H1 (cell line): Measurements from ENCODE around the gene MSI1. TPM values are rescaled to one million over a fixed set of nuclear protein-coding genes. Genes with fewer than 3 reads are reported as not detected.

ENCODE experiments used
- CTCF ChIA-PET: fragments of 300-600 bp; sonication (Branson Sonifier 250); formaldehyde crosslinking; loops from one replicate; lab custom pipeline; 2021; ENCODE audit not compliant: partially characterized antibody; lab: Charles Lee
- POLR2A ChIA-PET: fragments of 300-600 bp; sonication (Branson Sonifier 250); formaldehyde crosslinking; loops from one replicate; lab custom pipeline; 2021; ENCODE audit warnings: inconsistent platforms; ENCODE audit not compliant: partially characterized antibody; lab: Charles Lee
- DNase-seq, 2 experiments: peaks; one replicate each; pipeline versions ENCODE4 v3.0.0 to v3.0.0-alpha.2; 2010 to 2022; ENCODE audit warnings: low spot score in 2 of 2, low read depth in 1 of 2, mixed read lengths in 1 of 2
- FAIRE-seq: peaks from 2 replicates; lab custom pipeline; 2011; peaks lifted over from hg19 to GRCh38; lab: Jason Lieb, UNC
- H2AFZ ChIP-seq: 2 replicates; pipeline ENCODE4 v1.8.1; 2012; ENCODE audit warnings: low read length, inconsistent platforms
- H2AK5ac ChIP-seq: 2 replicates; pipeline ENCODE4 v1.6.1; 2013; ENCODE audit warnings: low read depth, low read length
- H2BK120ac ChIP-seq: replicated peaks from 2 replicates; pipeline ENCODE3; 2013; ENCODE audit warnings: low read depth, low read length, inconsistent platforms
- H2BK12ac ChIP-seq: 2 replicates; pipeline ENCODE4 v1.6.1; 2013; ENCODE audit warnings: low read depth, low read length
- H2BK15ac ChIP-seq: 2 replicates; pipeline ENCODE4 v1.6.1; 2013; ENCODE audit warnings: low read length
- H2BK20ac ChIP-seq: 2 replicates; pipeline ENCODE4 v1.6.1; 2013; ENCODE audit warnings: low read length
- H2BK5ac ChIP-seq: 2 replicates; pipeline ENCODE4 v1.6.1; 2013; ENCODE audit warnings: low read depth, low read length
- H3K14ac ChIP-seq: 2 replicates; pipeline ENCODE4 v1.6.1; 2013; ENCODE audit warnings: inconsistent platforms; ENCODE audit not compliant: insufficient read length
- H3K18ac ChIP-seq: 2 replicates; pipeline ENCODE4 v1.6.1; 2013; ENCODE audit warnings: low read length; ENCODE audit errors: extremely low read depth
- H3K23ac ChIP-seq: 2 replicates; pipeline ENCODE4 v1.6.1; 2013; ENCODE audit warnings: inconsistent platforms; ENCODE audit not compliant: insufficient read length
- H3K23me2 ChIP-seq: 2 replicates; pipeline ENCODE4 v1.6.1; 2013; ENCODE audit warnings: low read depth, low read length
- H3K27ac ChIP-seq: 2 replicates; pipeline ENCODE4 v1.6.1; 2011; ENCODE audit warnings: low read depth, low read length, inconsistent platforms
- H3K27me3 ChIP-seq, 4 experiments: replicated peaks in 1 of 4; 1 replicate in 1 of 4; 2 replicates in 3 of 4; pipeline versions ENCODE4 v1.6.1 to v1.8.1; 2011 to 2013; ENCODE audit warnings: low read length in 3 of 4, mild to moderate bottlenecking in 3 of 4, inconsistent platforms in 2 of 4, mixed read lengths in 2 of 4, moderate library complexity in 1 of 4; ENCODE audit not compliant: control insufficient read depth in 3 of 4, insufficient read depth in 3 of 4; ENCODE audit errors: extremely low read depth in 1 of 4
- H3K36me3 ChIP-seq, 4 experiments: 2 replicates each; pipeline versions ENCODE4 v1.6.1 to v1.8.1; 2011 to 2013; ENCODE audit warnings: mild to moderate bottlenecking in 4 of 4, low read length in 3 of 4, moderate library complexity in 2 of 4, control low read depth in 1 of 4, inconsistent platforms in 1 of 4; ENCODE audit not compliant: insufficient read depth in 4 of 4, control insufficient read depth in 2 of 4
- H3K4ac ChIP-seq: replicated peaks from 2 replicates; pipeline ENCODE3; 2013; ENCODE audit warnings: low read length, low read depth, mixed read lengths, inconsistent platforms; ENCODE audit not compliant: insufficient read length
- H3K4me1 ChIP-seq, 4 experiments: replicated peaks in 1 of 4; 1 replicate in 1 of 4; 2 replicates in 3 of 4; pipeline versions ENCODE4 v1.6.1 to v1.8.1; 2011 to 2013; ENCODE audit warnings: low read length in 3 of 4, inconsistent platforms in 2 of 4, mixed read lengths in 1 of 4; ENCODE audit not compliant: insufficient read depth in 4 of 4, control insufficient read depth in 3 of 4
- H3K4me2 ChIP-seq, 2 experiments: 2 replicates each; pipeline versions ENCODE4 v1.6.1 to v1.8.1; 2011 to 2013; ENCODE audit warnings: low read depth in 2 of 2, low read length in 2 of 2, control low read depth in 1 of 2, inconsistent platforms in 1 of 2, mild to moderate bottlenecking in 1 of 2; ENCODE audit not compliant: insufficient read depth in 1 of 2
- H3K4me3 ChIP-seq, 4 experiments: fragments of 200-600, 300-600 bp in 1 of 4; sonication (generic), shearing (Covaris generic), sonication (Bioruptor Twin) in 1 of 4; 2 replicates each; pipeline versions ENCODE4 v1.5.1 to v1.8.1; 2011 to 2016; ENCODE audit warnings: low read length in 4 of 4, low read depth in 3 of 4, control low read depth in 2 of 4, inconsistent platforms in 2 of 4, mild to moderate bottlenecking in 2 of 4, mixed read lengths in 1 of 4, moderate library complexity in 1 of 4; ENCODE audit not compliant: insufficient read depth in 2 of 4; ENCODE audit errors: extremely low read depth in 1 of 4
- H3K56ac ChIP-seq: replicated peaks from 2 replicates; pipeline ENCODE3; 2013; ENCODE audit warnings: low read depth, mild to moderate bottlenecking, mixed read lengths, low read length, inconsistent platforms; ENCODE audit not compliant: insufficient read length
- H3K79me1 ChIP-seq: 2 replicates; pipeline ENCODE4 v1.6.1; 2013; ENCODE audit warnings: low read depth, low read length, control low read depth
- H3K79me2 ChIP-seq, 2 experiments: 2 replicates each; pipeline versions ENCODE4 v1.6.1 to v1.8.1; 2012 to 2013; ENCODE audit warnings: low read length in 2 of 2, mild to moderate bottlenecking in 2 of 2, inconsistent platforms in 1 of 2; ENCODE audit not compliant: insufficient read depth in 2 of 2, control insufficient read depth in 1 of 2
- H3K9ac ChIP-seq, 4 experiments: replicated peaks in 1 of 4; 1 replicate in 1 of 4; 2 replicates in 3 of 4; pipeline versions ENCODE4 v1.6.1 to v1.8.1; 2011 to 2013; ENCODE audit warnings: low read depth in 3 of 4, low read length in 3 of 4, control low read depth in 2 of 4, mild to moderate bottlenecking in 2 of 4, moderate library complexity in 2 of 4, inconsistent platforms in 1 of 4; ENCODE audit errors: extremely low read depth in 1 of 4
- H3K9me3 ChIP-seq, 2 experiments: 2 replicates each; pipeline versions ENCODE4 v1.6.1 to v1.8.1; 2012 to 2013; ENCODE audit warnings: mild to moderate bottlenecking in 2 of 2, moderate library complexity in 2 of 2, control low read depth in 1 of 2, inconsistent platforms in 1 of 2, low read depth in 1 of 2, low read length in 1 of 2, mixed read lengths in 1 of 2; ENCODE audit not compliant: insufficient read depth in 2 of 2
- H4K20me1 ChIP-seq, 2 experiments: replicated peaks in 1 of 2; 2 replicates each; pipeline versions ENCODE3 to v1.8.1; 2011 to 2013; ENCODE audit warnings: inconsistent platforms in 2 of 2, low read length in 2 of 2, mild to moderate bottlenecking in 1 of 2; ENCODE audit not compliant: insufficient read depth in 2 of 2, control insufficient read depth in 1 of 2
- H4K5ac ChIP-seq: 2 replicates; pipeline ENCODE4 v1.6.1; 2013; ENCODE audit warnings: low read length, low read depth, mixed read lengths, inconsistent platforms; ENCODE audit not compliant: insufficient read length
- H4K8ac ChIP-seq: 2 replicates; pipeline ENCODE4 v1.8.0; 2013; ENCODE audit warnings: mild to moderate bottlenecking, moderate library complexity, low read length, inconsistent platforms; ENCODE audit not compliant: insufficient read depth; ENCODE audit errors: extremely low read depth
- H4K91ac ChIP-seq: replicated peaks from 2 replicates; pipeline ENCODE3; 2013; ENCODE audit warnings: low read length, mixed read lengths, inconsistent platforms; ENCODE audit not compliant: insufficient read length
- BACH1 ChIP-seq: IDR thresholded peaks from 2 replicates; pipeline ENCODE4 v1.6.1; 2012; ENCODE audit warnings: low read length, improper control_type of control experiment
- E2F6 ChIP-seq: IDR thresholded peaks from 2 replicates; pipeline ENCODE4 v1.6.1; 2012; ENCODE audit warnings: inconsistent platforms
- EP300 ChIP-seq, 2 experiments: IDR thresholded peaks; 1 replicate in 1 of 2; 2 replicates in 1 of 2; pipeline ENCODE4 v1.6.1; 2011 to 2012; ENCODE audit warnings: low read depth in 2 of 2, low read length in 2 of 2, mild to moderate bottlenecking in 2 of 2, borderline replicate concordance in 1 of 2, inconsistent platforms in 1 of 2, moderate library complexity in 1 of 2
- GTF2F1 ChIP-seq: IDR thresholded peaks from 2 replicates; pipeline ENCODE4 v1.6.1; 2012; ENCODE audit warnings: low read depth, low read length, improper control_type of control experiment, borderline replicate concordance
- JUN ChIP-seq: IDR thresholded peaks from 2 replicates; pipeline ENCODE4 v1.6.1; 2011; ENCODE audit warnings: low read depth, mild to moderate bottlenecking, improper control_type of control experiment, low read length
- KDM1A ChIP-seq: fragments of 200-600, 300-600 bp; sonication (generic); IDR thresholded peaks from 2 replicates; pipeline ENCODE4 v1.7.1; 2016; ENCODE audit warnings: mild to moderate bottlenecking, low read length, borderline replicate concordance
- POLR2AphosphoS5 ChIP-seq: IDR thresholded peaks from 2 replicates; pipeline ENCODE4 v1.6.1; 2011; ENCODE audit warnings: low read depth, low read length
- POU5F1 ChIP-seq: IDR thresholded peaks from 2 replicates; pipeline ENCODE4 v1.6.1; 2011; ENCODE audit warnings: low read depth, mild to moderate bottlenecking, low read length, moderate library complexity
- RAD21 ChIP-seq, 2 experiments: IDR thresholded peaks in 1 of 2; conservative IDR thresholded peaks in 1 of 2; 2 replicates each; pipeline ENCODE4 v1.6.1; 2011; ENCODE audit warnings: low read depth in 2 of 2, low read length in 2 of 2, improper control_type of control experiment in 1 of 2, inconsistent platforms in 1 of 2, mild to moderate bottlenecking in 1 of 2, moderate library complexity in 1 of 2
- TAF7 ChIP-seq: optimal IDR thresholded peaks from 2 replicates; pipeline ENCODE3; 2011; ENCODE audit warnings: low read depth, mild to moderate bottlenecking, inconsistent platforms, low read length, moderate library complexity, borderline replicate concordance
- WGBS, 2 experiments: shearing (Covaris generic) in 1 of 2; methylation state at CpG; one replicate each; pipeline versions ENCODE4 v1.1.6 to v1.1.7; 2013 to 2015; ENCODE audit warnings: low lambda C conversion rate in 2 of 2, mixed read lengths in 2 of 2, inconsistent platforms in 1 of 2, low coverage in 1 of 2, missing lambda C conversion rate in 1 of 2; ENCODE audit not compliant: insufficient replicate concordance in 2 of 2, insufficient coverage in 1 of 2, insufficient read length in 1 of 2; ENCODE audit errors: extremely low coverage in 1 of 2, missing lambda C conversion rate in 1 of 2; 5-methylcytosine and 5-hydroxymethylcytosine counted together
- polyA plus RNA-seq, 7 experiments: library from polyadenylated mRNA; depleted of rRNA in 3 of 7; stranded (reverse) in 5 of 7; unstranded in 2 of 7; fragments of >200 nt in 5 of 7; fragments of 200-250 nt in 2 of 7; gene quantifications; 1 replicate in 5 of 7; 2 replicates in 1 of 7; 4 replicates in 1 of 7; pipeline versions ENCODE4 v1.2.1 to v1.2.3, GENCODE V29; 2011 to 2013; ENCODE audit warnings: missing spikeins in 2 of 7, mixed read lengths in 2 of 7
- total RNA-seq: library from RNA; stranded (reverse); fragmentation: NEBNext Ultra II Directional; extraction: Animal tissue kit (Norgen Biotek cat#: 25700); gene quantifications from 2 replicates; pipeline ENCODE4 v1.2.1, GENCODE V29; 2021

The MSI1 gene
- total and polyA plus RNA-seq, 2 of the 8 experiments (the other 6 are each of a cell fraction or from before 2014, with no cell fraction given): 13.5 to 51.9 TPM

GRCh38 chr12:120337730-120338129 is 31.2 kb downstream of the MSI1 start:
- no peak overlapping the region for H3K4me2 ChIP-seq
- H3K23me2 ChIP-seq: no peaks in the 10 kb centered on the region
- DNase-seq: no peak
- CTCF ChIA-PET: interaction anchor here (0.5 to 1.5 kb wide), 3 partner anchors 36 to 101 kb away, joined by 3 read pairs; partner anchors contain the start of gene SIRT4
- H2BK5ac ChIP-seq: no peak overlapping the region
- peaks cover 11 to 18% of the 10 kb centered on the region in 2 experiments for H3K9me3 ChIP-seq
- H3K27ac ChIP-seq: no peak overlapping the region
- H4K8ac ChIP-seq: no peak overlapping the region
- no peaks in the 10 kb centered on the region for H3K79me2 ChIP-seq
- H2AK5ac ChIP-seq: no peak overlapping the region
- no peak overlapping the region for H4K91ac ChIP-seq
- TF ChIP-seq EP300 (IDR thresholded peaks at IDR 0.05; ENCODE audit: borderline replicate concordance in 1 of 2, low read depth in 2 of 2, low read length in 2 of 2): no peak
- no peak for TF ChIP-seq TAF7
- TF ChIP-seq KDM1A: no peak
- TF ChIP-seq RAD21 (IDR thresholded peaks at IDR 0.05 in 1 of 2, conservative IDR thresholded peaks at IDR 0.05 in 1 of 2; ENCODE audit: low read depth in 2 of 2, low read length in 2 of 2): no peak
- no peak for TF ChIP-seq POU5F1
- TF ChIP-seq E2F6: no peak
- no peak for TF ChIP-seq POLR2AphosphoS5
- TF ChIP-seq GTF2F1: no peak
- no peak for TF ChIP-seq JUN
- no peak for TF ChIP-seq BACH1
- TF ChIP-seq, all 59 proteins: peak for 0
- Histone ChIP-seq H3K4me1 (peaks cover 0 to 9% (median 3%) of the 10 kb centered on the region in 4 experiments; a peak in 5 of 7 replicates), H3K4me3 (no peak overlapping the region), H2BK15ac (no peak overlapping the region), H3K23ac (no peak overlapping the region), H3K9ac (no peak overlapping the region), H2BK120ac (no peak overlapping the region), H3K79me1 (no peaks in the 10 kb centered on the region), H2BK12ac (no peak overlapping the region), H3K14ac (no peak overlapping the region), H4K20me1 (no peaks in the 10 kb centered on the region), H3K56ac (no peak overlapping the region), H4K5ac (no peak overlapping the region), H2BK20ac (no peak overlapping the region), H3K4ac (no peak overlapping the region), H3K27me3 (no peaks in the 10 kb centered on the region; a peak in 1 of 7 replicates), H2AFZ (no peak overlapping the region), H3K36me3 (peaks cover 0 to 2% (median 0%) of the 10 kb centered on the region in 4 experiments; a peak in 1 of 8 replicates), H3K18ac (no peak overlapping the region)
- WGBS, 2 experiments: 96% methylated on average over 2 of the region's 2 CpGs; no CpG with 5 or more reads in 1 of the 2 experiments
- FAIRE-seq: no peak
- POLR2A ChIA-PET: no interaction called here
